ENCODE measurements around the gene COBL. TPM values are rescaled to one million over a fixed set of nuclear protein-coding genes. Genes with fewer than 3 reads are reported as not detected.

COBL gene
- total RNA-seq, 1 experiment from 2014 or later, result 52.3 TPM

DNA sequence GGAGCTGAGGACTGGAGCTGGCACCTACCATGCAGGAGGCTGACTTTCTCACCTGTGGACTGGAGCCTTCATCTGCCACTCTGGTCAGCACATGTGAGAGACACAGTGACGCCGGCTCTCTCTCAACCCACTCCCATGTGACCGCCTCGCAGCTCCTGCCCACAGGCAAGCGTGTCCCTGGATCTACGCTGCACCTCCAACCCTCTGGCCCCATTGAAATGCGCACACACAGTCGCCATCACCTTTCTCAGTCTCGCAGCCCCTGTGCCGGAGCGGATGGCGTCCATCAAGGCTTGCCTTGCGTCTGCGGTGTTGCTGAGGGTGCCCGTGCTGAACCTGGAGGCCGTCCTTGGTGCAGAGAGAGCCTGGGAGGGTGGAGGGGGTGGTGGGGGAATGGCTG is 291.7 kb downstream of the COBL start:
- peak overlapping the region; percentile 44 for H3K56ac ChIP-seq (ENCODE audit: insufficient read length, low read depth, low read length)
- no peaks in the 10 kb centered on the region for H3K27me3 Mint-ChIP-seq (ENCODE audit: low read depth)
- H3K23me2 ChIP-seq (ENCODE audit: insufficient read length, low read depth, low read length, poor library complexity, severe bottlenecking), result no peaks in the 10 kb centered on the region
- H4K20me1 ChIP-seq (ENCODE audit: control insufficient read depth, insufficient read depth, insufficient read length), result no peaks in the 10 kb centered on the region
- no peak overlapping the region for H2BK15ac ChIP-seq (ENCODE audit: low read depth, low read length)
- no peak overlapping the region for H3K27ac ChIP-seq (ENCODE audit: insufficient read length, low read depth, low read length)
- no peaks in the 10 kb centered on the region; the same call in 1 of the 2 replicates for H3K4me1 ChIP-seq (ENCODE audit: insufficient read depth, low read length)
- H2BK20ac ChIP-seq (ENCODE audit: low read depth, low read length, poor library complexity, severe bottlenecking), result no peak overlapping the region
- H4K91ac ChIP-seq (ENCODE audit: insufficient read length, low read depth, low read length), result no peak overlapping the region
- no peaks in the 10 kb centered on the region for H3K9me3 Mint-ChIP-seq
- peaks cover 0 to 3% of the 10 kb centered on the region in 2 experiments; a peak in 1 of 4 replicates for H3K4me1 Mint-ChIP-seq
- no peak overlapping the region for H2BK5ac ChIP-seq (ENCODE audit: insufficient read length, low read length)
- H3T11ph ChIP-seq (ENCODE audit: low read length), result no peak overlapping the region
- no peaks in the 10 kb centered on the region for H3K9me3 ChIP-seq (ENCODE audit: control insufficient read depth, low read depth, low read length)
- no peak overlapping the region for H2AK5ac ChIP-seq (ENCODE audit: insufficient read length, low read length)
- no peak overlapping the region for H3K4me2 ChIP-seq (ENCODE audit: insufficient read depth, insufficient read length, low read length)
- no CpG with 5 or more reads among the region's 16 CpGs for WGBS (ENCODE audit: extremely low coverage, insufficient read length, low lambda C conversion rate)
- no peak overlapping the region for H3K4ac ChIP-seq (ENCODE audit: low read depth, low read length)
- H3K18ac ChIP-seq (ENCODE audit: insufficient read length, low read depth, low read length), result no peak overlapping the region
- peak overlapping the region in 2 of 3 experiments; percentile 79 to 93; a peak in 2 of 7 replicates for H3K27ac Mint-ChIP-seq
- no peaks in the 10 kb centered on the region for H3K79me2 ChIP-seq (ENCODE audit: insufficient read depth, low read length)
- no peak overlapping the region for H2BK120ac ChIP-seq (ENCODE audit: low read depth, low read length, poor library complexity, severe bottlenecking)
- no peak overlapping the region for H3K23ac ChIP-seq (ENCODE audit: insufficient read length, low read depth, low read length)
- no peak overlapping the region; the same call in 1 of the 2 replicates for H3K14ac ChIP-seq (ENCODE audit: insufficient read depth, low read length)
- TF ChIP-seq, protein P1, sequence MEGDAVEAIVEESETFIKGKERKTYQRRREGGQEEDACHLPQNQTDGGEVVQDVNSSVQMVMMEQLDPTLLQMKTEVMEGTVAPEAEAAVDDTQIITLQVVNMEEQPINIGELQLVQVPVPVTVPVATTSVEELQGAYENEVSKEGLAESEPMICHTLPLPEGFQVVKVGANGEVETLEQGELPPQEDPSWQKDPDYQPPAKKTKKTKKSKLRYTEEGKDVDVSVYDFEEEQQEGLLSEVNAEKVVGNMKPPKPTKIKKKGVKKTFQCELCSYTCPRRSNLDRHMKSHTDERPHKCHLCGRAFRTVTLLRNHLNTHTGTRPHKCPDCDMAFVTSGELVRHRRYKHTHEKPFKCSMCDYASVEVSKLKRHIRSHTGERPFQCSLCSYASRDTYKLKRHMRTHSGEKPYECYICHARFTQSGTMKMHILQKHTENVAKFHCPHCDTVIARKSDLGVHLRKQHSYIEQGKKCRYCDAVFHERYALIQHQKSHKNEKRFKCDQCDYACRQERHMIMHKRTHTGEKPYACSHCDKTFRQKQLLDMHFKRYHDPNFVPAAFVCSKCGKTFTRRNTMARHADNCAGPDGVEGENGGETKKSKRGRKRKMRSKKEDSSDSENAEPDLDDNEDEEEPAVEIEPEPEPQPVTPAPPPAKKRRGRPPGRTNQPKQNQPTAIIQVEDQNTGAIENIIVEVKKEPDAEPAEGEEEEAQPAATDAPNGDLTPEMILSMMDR (conservative IDR thresholded peaks at IDR 0.05), result no peak
- peaks cover 2 to 57% (median 53%) of the 10 kb centered on the region in 3 experiments; a peak in 6 of 7 replicates for H3K36me3 Mint-ChIP-seq (ENCODE audit: insufficient read depth in 1 of 3, low read depth in 3 of 3)
- no peak for DNase-seq
- no peak overlapping the region for H4K8ac ChIP-seq (replicated peaks; ENCODE audit: insufficient read length, low read depth, low read length)
- no peak overlapping the region for H3K9ac ChIP-seq (ENCODE audit: extremely low read depth, insufficient read length, low read length)
- no peak overlapping the region for H4K5ac ChIP-seq (ENCODE audit: insufficient read length, low read depth, low read length)
- H3K4me3 Mint-ChIP-seq, result no peak overlapping the region
- no peak overlapping the region for H2BK12ac ChIP-seq (ENCODE audit: insufficient read length, low read depth, low read length)
- no peaks in the 10 kb centered on the region for H3K27me3 ChIP-seq (ENCODE audit: insufficient read depth, low read length)
- H2AFZ ChIP-seq (ENCODE audit: low read length), result no peak overlapping the region
- no peaks in the 10 kb centered on the region for H3K79me1 ChIP-seq (ENCODE audit: insufficient read depth, low read depth, low read length, poor library complexity, severe bottlenecking)

Measured in H9 (cell line).